K562 (cell line): Measurements from ENCODE around the gene TNIK. TPM values are rescaled to one million over a fixed set of nuclear protein-coding genes. Genes with fewer than 3 reads are reported as not detected.

ENCODE experiments used
- ARID2 ChIP-seq: fragments of 450-650 bp; IDR thresholded peaks from 2 replicates; pipeline ENCODE4 v1.6.1; 2017; ENCODE audit warnings: antibody characterized with exemption, mild to moderate bottlenecking
- DACH1 ChIP-seq: fragments of 450-650 bp; IDR thresholded peaks from 2 replicates; pipeline ENCODE4 v1.6.1; 2018; ENCODE audit not compliant: partially characterized antibody
- EP400 ChIP-seq: fragments of 450-650 bp; IDR thresholded peaks from 2 replicates; pipeline ENCODE4 v1.6.1; 2017; ENCODE audit warnings: antibody characterized with exemption, mild to moderate bottlenecking, moderate library complexity
- ETS2 ChIP-seq: IDR thresholded peaks from 2 replicates; pipeline ENCODE4 v1.6.1; 2016; ENCODE audit warnings: borderline replicate concordance, missing genetic modification characterization, mild to moderate bottlenecking, moderate library complexity, missing compliant biosample characterization; ENCODE audit not compliant: poor library complexity, severe bottlenecking
- MLLT1 ChIP-seq, 2 experiments: fragments of 450-650 bp; IDR thresholded peaks; 2 replicates each; pipeline ENCODE4 v1.6.1; 2016
- NFE2L1 ChIP-seq: fragments of 450-650 bp; IDR thresholded peaks from 2 replicates; pipeline ENCODE4 v1.6.1; 2016; ENCODE audit warnings: missing genetic modification characterization, low read depth, mild to moderate bottlenecking, missing compliant biosample characterization, moderate library complexity, borderline replicate concordance
- POLR2G ChIP-seq: fragments of 200-400 bp; formaldehyde crosslinking; IDR thresholded peaks from 2 replicates; pipeline ENCODE4 v1.6.1; 2017; ENCODE audit warnings: low read depth, mild to moderate bottlenecking, antibody characterized with exemption, low read length, moderate library complexity
- SMAD3 ChIP-seq: fragments of 450-650 bp; formaldehyde crosslinking; conservative IDR thresholded peaks from 2 replicates; pipeline ENCODE4 v1.4.0; 2020; ENCODE audit warnings: mild to moderate bottlenecking
- TBP ChIP-seq: optimal IDR thresholded peaks from 2 replicates; pipeline ENCODE3; 2011; ENCODE audit warnings: low read depth, low read length, improper control_type of control experiment
- ZBTB40 ChIP-seq, 2 experiments: fragments of 450-650 bp in 1 of 2; sonication (generic) in 1 of 2; formaldehyde crosslinking in 1 of 2; IDR thresholded peaks; 2 replicates each; pipeline versions ENCODE4 v1.7.1 to v1.9.0; 2016 to 2022; ENCODE audit warnings: inconsistent platforms in 1 of 2, mild to moderate bottlenecking in 1 of 2, missing genetic modification reagents in 1 of 2
- ZNF354B ChIP-seq: fragments of 250-450 bp; sonication (Bioruptor Pico); IDR thresholded peaks from 2 replicates; pipeline ENCODE4 v1.4.0; 2020
- ZNF592 ChIP-seq: fragments of 450-650 bp; IDR thresholded peaks from 2 replicates; pipeline ENCODE4 v1.6.1; 2017; ENCODE audit warnings: antibody characterized with exemption, mild to moderate bottlenecking
- polyA plus RNA-seq, 8 experiments: library from polyadenylated mRNA; depleted of rRNA in 4 of 8; stranded (reverse) in 5 of 8; unstranded in 3 of 8; fragments of >200 nt; fragmentation: Nextera tagmentation in 2 of 8; fragmentation: Illumina TruSeq in 1 of 8; extraction: Ambion mirVana in 2 of 8; extraction: Trizol in 1 of 8; gene quantifications; 2 replicates each; pipeline versions ENCODE4 v1.2.1 to v1.2.3, GENCODE V29; 2011 to 2014; ENCODE audit warnings: inconsistent platforms in 1 of 8, missing spikeins in 1 of 8
- total RNA-seq, 7 experiments: library from RNA; depleted of rRNA in 6 of 7; stranded (reverse); fragments of >200 nt in 6 of 7; fragmentation: Illumina TruSeq in 2 of 7; extraction: Trizol in 2 of 7; gene quantifications; 2 replicates each; pipeline versions ENCODE4 v1.2.1 to v1.2.3, GENCODE V29; 2011 to 2021; ENCODE audit warnings: low replicate concordance in 1 of 7

The TNIK gene
- total and polyA plus RNA-seq, 9 of the 15 experiments (the other 6 are each of a cell fraction or from before 2014, with no cell fraction given): 6.6 to 39.0 (median 24.7) TPM

GRCh38 chr3:171239757-171240503 is 220.3 kb downstream of the TNIK start (continued):
- TF ChIP-seq ZBTB40 (IDR thresholded peaks at IDR 0.05): 0 out of 2 replicates have a peak, but pooled peaks have one; percentile 7
- no peak for TF ChIP-seq ZBTB40 (CRISPR knock-in tag; IDR thresholded peaks at IDR 0.05)
- no peak for TF ChIP-seq POLR2G
- TF ChIP-seq SMAD3 (CRISPR knock-in tag): no peak
- no peak for TF ChIP-seq DACH1
- peak; percentile 54; the same call in 1 of the 2 replicates for TF ChIP-seq ZNF592
- peak; percentile 61 for TF ChIP-seq EP400
- peak in 1 of 2 experiments; percentile 27; a peak in 1 of 4 replicates for TF ChIP-seq MLLT1 (IDR thresholded peaks at IDR 0.05)
- TF ChIP-seq TBP: no peak
- no peak for TF ChIP-seq NFE2L1 (tag)
- TF ChIP-seq ARID2: no peak
- TF ChIP-seq ZNF354B: no peak
- no peak for TF ChIP-seq ETS2 (tag)
